Parathyroid adenoma (tissue), 2 donors: ENCODE results near the gene ZFX.
"Not testable (repeated sequence)": the region's sequence is repeated elsewhere in the genome, so short reads cannot be mapped to it uniquely, and the experiment has no call there.

ENCODE experiments used
- H2AFZ ChIP-seq: fragments of 300-600 bp; sonication (generic); one replicate; pipeline ENCODE4 v1.7.0; 2017; ENCODE audit warnings: antibody characterized with exemption, mild to moderate bottlenecking
- H3K27ac ChIP-seq: fragments of 300-600 bp; sonication (generic); one replicate; pipeline ENCODE4 v1.7.0; 2017
- H3K27me3 ChIP-seq: fragments of 300-600 bp; sonication (generic); one replicate; pipeline ENCODE4 v1.7.0; 2017; ENCODE audit warnings: low read length; ENCODE audit not compliant: control insufficient read depth, insufficient read depth
- H3K36me3 ChIP-seq: fragments of 300-600 bp; sonication (generic); one replicate; pipeline ENCODE4 v1.7.0; 2017; ENCODE audit warnings: low read length; ENCODE audit not compliant: control insufficient read depth, insufficient read depth
- H3K4me1 ChIP-seq: fragments of 300-600 bp; sonication (generic); one replicate; pipeline ENCODE4 v1.7.0; 2017; ENCODE audit warnings: control low read depth
- H3K4me2 ChIP-seq: fragments of 300-600 bp; sonication (generic); one replicate; pipeline ENCODE4 v1.7.0; 2017; ENCODE audit warnings: low read length
- H3K4me3 ChIP-seq: fragments of 300-600 bp; sonication (generic); one replicate; pipeline ENCODE4 v1.7.0; 2017; ENCODE audit warnings: low read depth, low read length
- H3K79me2 ChIP-seq: fragments of 300-600 bp; sonication (generic); one replicate; pipeline ENCODE4 v1.7.0; 2017; ENCODE audit warnings: control low read depth
- H3K9ac ChIP-seq: fragments of 300-600 bp; sonication (generic); one replicate; pipeline ENCODE4 v1.7.0; 2017; ENCODE audit warnings: mild to moderate bottlenecking
- H3K9me3 ChIP-seq: fragments of 300-600 bp; sonication (generic); one replicate; pipeline ENCODE4 v1.7.0; 2017; ENCODE audit warnings: low read length; ENCODE audit not compliant: control insufficient read depth
- CTCF ChIP-seq: fragments of 300-600 bp; sonication (generic); IDR thresholded peaks from one replicate; pipeline ENCODE4 v1.7.0; 2017; ENCODE audit warnings: antibody characterized with exemption, mild to moderate bottlenecking
- donor health status: primary hyperparathyroidism.

ZFX gene

GRCh38 chrX:24137192-24137591, 12.3 kb upstream of the ZFX start:
- Histone ChIP-seq H3K9me3 (no peaks in the 10 kb centered on the region), H3K79me2 (no peaks in the 10 kb centered on the region), H3K36me3 (no peaks in the 10 kb centered on the region), H3K4me3 (no peak overlapping the region), H2AFZ (no peak overlapping the region), H3K9ac (no peak overlapping the region), H3K4me1 (no peaks in the 10 kb centered on the region), H3K4me2 (no peak overlapping the region), H3K27ac (no peak overlapping the region), H3K27me3 (no peaks in the 10 kb centered on the region)
- TF ChIP-seq CTCF, result no peak

- not testable (repeated sequence) for H3K4me2 ChIP-seq, H3K79me2 ChIP-seq, H3K36me3 ChIP-seq, H3K4me3 ChIP-seq, H3K9ac ChIP-seq, H3K27me3 ChIP-seq, H2AFZ ChIP-seq, H3K27ac ChIP-seq, H3K4me1 ChIP-seq, H3K9me3 ChIP-seq
Measured at GRCh38 chrX:24143982-24144381, 5.5 kb upstream of the ZFX start.

GRCh38 chrX:24144528-24144927, 5.0 kb upstream of the ZFX start:
- H3K36me3 ChIP-seq, result no peaks in the 10 kb centered on the region
- no peak overlapping the region for H3K9ac ChIP-seq
- no peak overlapping the region for H3K4me2 ChIP-seq
- no peak for TF ChIP-seq CTCF
- H3K4me3 ChIP-seq, result no peak overlapping the region
- H3K79me2 ChIP-seq, result no peaks in the 10 kb centered on the region
- no peaks in the 10 kb centered on the region for H3K9me3 ChIP-seq
- H3K27ac ChIP-seq, result no peak overlapping the region
- H3K4me1 ChIP-seq, result no peaks in the 10 kb centered on the region
- no peaks in the 10 kb centered on the region for H3K27me3 ChIP-seq
- no peak overlapping the region for H2AFZ ChIP-seq

- H3K79me2 ChIP-seq, result no peaks in the 10 kb centered on the region
- H3K4me1 ChIP-seq, result no peaks in the 10 kb centered on the region
- no peak overlapping the region for H3K4me2 ChIP-seq
- H3K27me3 ChIP-seq, result no peaks in the 10 kb centered on the region
- H3K36me3 ChIP-seq, result no peaks in the 10 kb centered on the region
- no peak overlapping the region for H3K9ac ChIP-seq
- no peak for TF ChIP-seq CTCF
- peak overlapping the region; percentile 29 for H3K27ac ChIP-seq
- H3K9me3 ChIP-seq, result no peaks in the 10 kb centered on the region
- H3K4me3 ChIP-seq, result no peak overlapping the region
- H2AFZ ChIP-seq, result peak overlapping the region; percentile 46
Measured at GRCh38 chrX:24145303-24146186, 4.0 kb upstream of the ZFX start.

GRCh38 chrX:24146283-24146949, 3.1 kb upstream of the ZFX start:
- no peaks in the 10 kb centered on the region for H3K4me1 ChIP-seq
- peak overlapping the region; percentile 5 for H3K4me3 ChIP-seq
- H3K27ac ChIP-seq, result peak overlapping the region; percentile 37
- H3K9ac ChIP-seq, result no peak overlapping the region
- TF ChIP-seq CTCF, result no peak
- H2AFZ ChIP-seq, result peak overlapping the region; percentile 65
- no peaks in the 10 kb centered on the region for H3K9me3 ChIP-seq
- H3K27me3 ChIP-seq, result no peaks in the 10 kb centered on the region
- no peaks in the 10 kb centered on the region for H3K36me3 ChIP-seq
- H3K79me2 ChIP-seq, result peaks cover 5% of the 10 kb centered on the region
- peak overlapping the region; percentile 17 for H3K4me2 ChIP-seq
